Body of pancreas (tissue), 4 donors: ENCODE results near the gene SLC4A9.

Experiments
- POLR2A ChIP-seq, 3 donors: fragments of 450-650 bp; IDR thresholded peaks; one replicate each; pipeline ENCODE4 v1.6.1; 2016; ENCODE audit warnings: antibody characterized with exemption in 3 of 3, mild to moderate bottlenecking in 2 of 3
- TF ChIP-seq, protein P1 (sequence below), 7 experiments: fragments of 450-650 bp in 4 of 7; fragments of 200-600 bp in 3 of 7; sonication (generic) in 3 of 7; IDR thresholded peaks; one replicate each; pipeline ENCODE4 v1.5.1; 2016 to 2019; ENCODE audit warnings: antibody characterized with exemption in 7 of 7

DNA sequence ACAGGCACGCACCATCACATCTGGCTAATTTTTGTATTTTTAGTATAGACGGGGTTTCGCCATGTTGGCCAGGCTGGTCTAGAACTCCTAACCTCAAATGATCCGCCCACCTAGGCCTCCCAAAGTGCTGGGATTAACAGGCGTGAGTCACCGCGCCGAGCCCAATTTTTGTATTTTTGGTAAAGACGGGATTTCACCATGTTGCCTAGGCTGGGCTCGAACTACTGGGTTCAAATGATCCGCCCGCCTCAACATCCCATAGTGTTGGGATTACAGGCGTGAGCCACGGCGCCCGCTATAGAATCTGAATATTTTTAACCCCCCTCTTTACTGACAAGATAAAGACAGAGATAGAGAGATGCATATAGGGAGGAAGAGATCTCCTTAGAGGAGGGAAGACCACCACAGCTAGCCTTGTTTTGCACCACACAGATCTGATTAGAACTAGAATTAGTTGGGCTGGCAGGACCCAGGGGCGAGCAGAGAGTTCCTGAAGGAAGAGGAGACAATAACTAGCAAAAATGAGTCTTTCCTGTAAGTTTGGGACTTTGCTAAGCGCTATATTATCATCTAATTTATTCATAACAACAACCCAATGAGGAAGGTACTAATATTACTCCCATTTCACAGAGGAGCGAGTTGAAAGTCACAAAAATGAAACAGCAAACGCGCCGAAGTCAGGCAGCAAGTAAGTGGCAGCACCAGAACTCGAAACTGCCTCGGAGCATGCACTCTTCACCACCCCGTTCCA lies 40.2 kb downstream of the SLC4A9 start:
- TF ChIP-seq, protein P1, sequence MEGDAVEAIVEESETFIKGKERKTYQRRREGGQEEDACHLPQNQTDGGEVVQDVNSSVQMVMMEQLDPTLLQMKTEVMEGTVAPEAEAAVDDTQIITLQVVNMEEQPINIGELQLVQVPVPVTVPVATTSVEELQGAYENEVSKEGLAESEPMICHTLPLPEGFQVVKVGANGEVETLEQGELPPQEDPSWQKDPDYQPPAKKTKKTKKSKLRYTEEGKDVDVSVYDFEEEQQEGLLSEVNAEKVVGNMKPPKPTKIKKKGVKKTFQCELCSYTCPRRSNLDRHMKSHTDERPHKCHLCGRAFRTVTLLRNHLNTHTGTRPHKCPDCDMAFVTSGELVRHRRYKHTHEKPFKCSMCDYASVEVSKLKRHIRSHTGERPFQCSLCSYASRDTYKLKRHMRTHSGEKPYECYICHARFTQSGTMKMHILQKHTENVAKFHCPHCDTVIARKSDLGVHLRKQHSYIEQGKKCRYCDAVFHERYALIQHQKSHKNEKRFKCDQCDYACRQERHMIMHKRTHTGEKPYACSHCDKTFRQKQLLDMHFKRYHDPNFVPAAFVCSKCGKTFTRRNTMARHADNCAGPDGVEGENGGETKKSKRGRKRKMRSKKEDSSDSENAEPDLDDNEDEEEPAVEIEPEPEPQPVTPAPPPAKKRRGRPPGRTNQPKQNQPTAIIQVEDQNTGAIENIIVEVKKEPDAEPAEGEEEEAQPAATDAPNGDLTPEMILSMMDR (IDR thresholded peaks at IDR 0.05) = no peak
- TF ChIP-seq POLR2A (IDR thresholded peaks at IDR 0.05) = no peak
